HG03520 (cell line): Measurements from ENCODE around the gene MOGAT2.
"Not testable (repeated sequence)": the region's sequence is repeated elsewhere in the genome, so short reads cannot be mapped to it uniquely, and the experiment has no call there.

ENCODE experiments used
- ATAC-seq: cut with Tn5 transposase; IDR thresholded peaks from one replicate; pipeline ENCODE4 v1.9.1; 2021; ENCODE audit warnings: mild to moderate bottlenecking, moderate library complexity; ENCODE audit not compliant: unreplicated experiment

The MOGAT2 gene

GRCh38 chr11:75717608-75718418, at the start of gene MOGAT2:
MOGAT2 (plus strand) TSS chr11:75717838; CDS start chr11:75717889, 51 bp downstream.
- ATAC-seq = no peak

GRCh38 chr11:75668451-75669297, 49.0 kb upstream of the MOGAT2 start, which contains the start of gene MAP6:
MAP6 (minus strand) TSS chr11:75669038; CDS start chr11:75668369, 669 bp downstream.
- ATAC-seq = no peak

GRCh38 chr11:75673977-75674582, 43.6 kb upstream of the MOGAT2 start:
- no peak for ATAC-seq

- no peak for ATAC-seq
These were observed 40.4 kb upstream of the MOGAT2 start for GRCh38 chr11:75677275-75677674.

GRCh38 chr11:75677909-75678308, 39.7 kb upstream of the MOGAT2 start:
- ATAC-seq = no peak

GRCh38 chr11:75678620-75679259, 38.9 kb upstream of the MOGAT2 start:
- ATAC-seq = no peak

- ATAC-seq = no peak
These were observed 38.1 kb upstream of the MOGAT2 start for GRCh38 chr11:75679566-75679965.

- ATAC-seq = not testable (repeated sequence)
These were observed 33.8 kb upstream of the MOGAT2 start for GRCh38 chr11:75683856-75684255.

GRCh38 chr11:75689863-75690609, 27.6 kb upstream of the MOGAT2 start:
- peak; percentile 76 for ATAC-seq

GRCh38 chr11:75691804-75692203, 25.8 kb upstream of the MOGAT2 start:
- ATAC-seq = no peak

- ATAC-seq = no peak
These were observed 19.6 kb upstream of the MOGAT2 start for GRCh38 chr11:75697906-75698581.

- no peak for ATAC-seq
These were observed 16.7 kb upstream of the MOGAT2 start for GRCh38 chr11:75700940-75701339.

- no peak for ATAC-seq
These were observed 13.9 kb upstream of the MOGAT2 start for GRCh38 chr11:75703695-75704237.

GRCh38 chr11:75705541-75705940, 12.1 kb upstream of the MOGAT2 start:
- ATAC-seq = no peak

GRCh38 chr11:75706260-75706729, 11.3 kb upstream of the MOGAT2 start:
- no peak for ATAC-seq

- no peak for ATAC-seq
These were observed 3.4 kb upstream of the MOGAT2 start for GRCh38 chr11:75714211-75714610.

GRCh38 chr11:75715688-75716087, 1.9 kb upstream of the MOGAT2 start:
- no peak for ATAC-seq

- ATAC-seq = no peak
These were observed 979 bp upstream of the MOGAT2 start for GRCh38 chr11:75716659-75717058.
